ENCODE data around the gene DAZL.
"Not testable (repeated sequence)": the region's sequence is repeated elsewhere in the genome, so short reads cannot be mapped to it uniquely, and the experiment has no call there.

The DAZL gene

GRCh38 chr3:16604887-16605602 lies at the start of gene DAZL:
TSS of gene DAZL (minus strand) at chr3:16605423. CDS start at chr3:16605205, 218 bp downstream.
- H3K4me3 Mint-ChIP-seq: no peak within 1 kb of the TSS
- H3K9me3 Mint-ChIP-seq: no peaks in the 10 kb centered on the region
- no peak within 1 kb of the TSS for H3K27ac Mint-ChIP-seq
- H3K27me3 Mint-ChIP-seq: peaks cover 10% of the 10 kb centered on the region
- H3K36me3 Mint-ChIP-seq: no peaks in the 10 kb centered on the region
- peaks cover 6% of the 10 kb centered on the region for H3K4me1 Mint-ChIP-seq
- ATAC-seq: peak; percentile 57

- no peak for ATAC-seq
- no peaks in the 10 kb centered on the region for H3K9me3 Mint-ChIP-seq
- H3K27ac Mint-ChIP-seq: no peak overlapping the region
- H3K4me1 Mint-ChIP-seq: no peaks in the 10 kb centered on the region
- H3K4me3 Mint-ChIP-seq: no peak overlapping the region
- H3K27me3 Mint-ChIP-seq: peaks cover under 1% of the 10 kb centered on the region
- no peaks in the 10 kb centered on the region for H3K36me3 Mint-ChIP-seq
Measured at GRCh38 chr3:16654976-16655375, 49.8 kb upstream of the DAZL start.

- Mint-ChIP-seq H3K4me3 (no peak overlapping the region), H3K36me3 (no peaks in the 10 kb centered on the region), H3K9me3 (no peaks in the 10 kb centered on the region), H3K4me1 (no peaks in the 10 kb centered on the region), H3K27me3 (no peaks in the 10 kb centered on the region), H3K27ac (no peak overlapping the region)
- no peak for ATAC-seq
Measured at GRCh38 chr3:16653712-16654111, 48.5 kb upstream of the DAZL start.

- no peaks in the 10 kb centered on the region for H3K4me1 Mint-ChIP-seq
- H3K9me3 Mint-ChIP-seq: no peaks in the 10 kb centered on the region
- H3K36me3 Mint-ChIP-seq: no peaks in the 10 kb centered on the region
- H3K27ac Mint-ChIP-seq: no peak overlapping the region
- no peak overlapping the region for H3K4me3 Mint-ChIP-seq
- no peaks in the 10 kb centered on the region for H3K27me3 Mint-ChIP-seq
- no peak for ATAC-seq
Measured at GRCh38 chr3:16647668-16648067, 42.4 kb upstream of the DAZL start.

- Mint-ChIP-seq H3K36me3 (no peaks in the 10 kb centered on the region), H3K27ac (no peak overlapping the region), H3K4me3 (no peak overlapping the region), H3K4me1 (no peaks in the 10 kb centered on the region), H3K9me3 (no peaks in the 10 kb centered on the region), H3K27me3 (no peaks in the 10 kb centered on the region)
- no peak for ATAC-seq
Measured at GRCh38 chr3:16639806-16640205, 34.6 kb upstream of the DAZL start.

GRCh38 chr3:16633948-16634347 lies 28.7 kb upstream of the DAZL start:
- H3K27me3 Mint-ChIP-seq: no peaks in the 10 kb centered on the region
- ATAC-seq: peak; percentile 53
- H3K4me1 Mint-ChIP-seq: no peaks in the 10 kb centered on the region
- H3K9me3 Mint-ChIP-seq: no peaks in the 10 kb centered on the region
- H3K36me3 Mint-ChIP-seq: no peaks in the 10 kb centered on the region
- H3K4me3 Mint-ChIP-seq: no peak overlapping the region
- no peak overlapping the region for H3K27ac Mint-ChIP-seq

- no peaks in the 10 kb centered on the region for H3K36me3 Mint-ChIP-seq
- no peak overlapping the region for H3K27ac Mint-ChIP-seq
- ATAC-seq: no peak
- H3K9me3 Mint-ChIP-seq: no peaks in the 10 kb centered on the region
- no peaks in the 10 kb centered on the region for H3K27me3 Mint-ChIP-seq
- no peak overlapping the region for H3K4me3 Mint-ChIP-seq
- no peaks in the 10 kb centered on the region for H3K4me1 Mint-ChIP-seq
Measured at GRCh38 chr3:16632395-16632794, 27.2 kb upstream of the DAZL start.

- Mint-ChIP-seq H3K9me3 (peaks cover 6% of the 10 kb centered on the region), H3K36me3 (peaks cover 9% of the 10 kb centered on the region), H3K4me1 (no peaks in the 10 kb centered on the region), H3K4me3 (no peak overlapping the region), H3K27ac (no peak overlapping the region), H3K27me3 (peaks cover 4% of the 10 kb centered on the region)
- ATAC-seq: no peak
Measured at GRCh38 chr3:16618721-16619120, 13.5 kb upstream of the DAZL start.

- H3K27me3 Mint-ChIP-seq, H3K4me3 Mint-ChIP-seq, ATAC-seq, H3K9me3 Mint-ChIP-seq, H3K36me3 Mint-ChIP-seq, H3K27ac Mint-ChIP-seq, H3K4me1 Mint-ChIP-seq: not testable (repeated sequence)
Measured at GRCh38 chr3:16617155-16617554, 11.9 kb upstream of the DAZL start.

GRCh38 chr3:16616083-16616482 lies 10.9 kb upstream of the DAZL start:
- peaks cover 9% of the 10 kb centered on the region for H3K27me3 Mint-ChIP-seq
- H3K4me3 Mint-ChIP-seq: no peak overlapping the region
- H3K4me1 Mint-ChIP-seq: no peaks in the 10 kb centered on the region
- ATAC-seq: no peak
- peaks cover 6% of the 10 kb centered on the region for H3K9me3 Mint-ChIP-seq
- H3K27ac Mint-ChIP-seq: no peak overlapping the region
- peaks cover 9% of the 10 kb centered on the region for H3K36me3 Mint-ChIP-seq

- H3K27ac Mint-ChIP-seq: no peak overlapping the region
- no peak overlapping the region for H3K4me3 Mint-ChIP-seq
- peaks cover 6% of the 10 kb centered on the region for H3K9me3 Mint-ChIP-seq
- H3K36me3 Mint-ChIP-seq: peaks cover 9% of the 10 kb centered on the region
- H3K27me3 Mint-ChIP-seq: peaks cover 10% of the 10 kb centered on the region
- ATAC-seq: no peak
- H3K4me1 Mint-ChIP-seq: no peaks in the 10 kb centered on the region
Measured at GRCh38 chr3:16614033-16615031, 9.1 kb upstream of the DAZL start.

- H3K27ac Mint-ChIP-seq: no peak overlapping the region
Measured at GRCh38 chr3:16609927-16610580, 4.8 kb upstream of the DAZL start.

GRCh38 chr3:16608816-16609215 lies 3.6 kb upstream of the DAZL start:
- H3K36me3 Mint-ChIP-seq: no peaks in the 10 kb centered on the region
- no peaks in the 10 kb centered on the region for H3K9me3 Mint-ChIP-seq
- no peak overlapping the region for H3K27ac Mint-ChIP-seq
- peaks cover 16% of the 10 kb centered on the region for H3K27me3 Mint-ChIP-seq
- peaks cover 6% of the 10 kb centered on the region for H3K4me1 Mint-ChIP-seq
- H3K4me3 Mint-ChIP-seq: no peak overlapping the region
- ATAC-seq: no peak

More at GRCh38 chr3:16609927-16610580, 4.8 kb upstream of the DAZL start:
- peaks cover 6% of the 10 kb centered on the region for H3K4me1 Mint-ChIP-seq
- H3K9me3 Mint-ChIP-seq: no peaks in the 10 kb centered on the region
- no peak for ATAC-seq
- H3K4me3 Mint-ChIP-seq: no peak overlapping the region
- no peaks in the 10 kb centered on the region for H3K36me3 Mint-ChIP-seq
- H3K27me3 Mint-ChIP-seq: peaks cover 19% of the 10 kb centered on the region

- Mint-ChIP-seq H3K9me3 (no peaks in the 10 kb centered on the region), H3K27me3 (peaks cover 10% of the 10 kb centered on the region), H3K27ac (no peak overlapping the region), H3K4me1 (peaks cover 6% of the 10 kb centered on the region), H3K36me3 (no peaks in the 10 kb centered on the region), H3K4me3 (no peak overlapping the region)
- ATAC-seq: no peak
Measured at GRCh38 chr3:16607718-16608117, 2.5 kb upstream of the DAZL start.

GRCh38 chr3:16606398-16606797 lies 1.2 kb upstream of the DAZL start:
- no peaks in the 10 kb centered on the region for H3K36me3 Mint-ChIP-seq
- H3K27ac Mint-ChIP-seq: no peak overlapping the region
- H3K27me3 Mint-ChIP-seq: peaks cover 10% of the 10 kb centered on the region
- no peak for ATAC-seq
- peaks cover 6% of the 10 kb centered on the region for H3K4me1 Mint-ChIP-seq
- H3K4me3 Mint-ChIP-seq: no peak overlapping the region
- H3K9me3 Mint-ChIP-seq: no peaks in the 10 kb centered on the region
